ENCODE results near the gene CSRNP3.

The CSRNP3 gene

GRCh38 chr2:165450156-165450555 lies 19.3 kb upstream of the CSRNP3 start:
- no peaks in the 10 kb centered on the region for H3K27me3 ChIP-seq (ENCODE audit: insufficient read depth, insufficient read length)
- H3K9ac ChIP-seq (ENCODE audit: insufficient read length, low read depth) = no peak overlapping the region
- H3K9me3 ChIP-seq (ENCODE audit: insufficient read depth, low read length) = no peaks in the 10 kb centered on the region
- no peaks in the 10 kb centered on the region for H3K4me1 ChIP-seq (ENCODE audit: insufficient read depth, insufficient read length)
- TF ChIP-seq ZNF274 (IDR thresholded peaks at IDR 0.05; ENCODE audit: low read depth, low read length) (no peak), YY1 (IDR thresholded peaks at IDR 0.05; ENCODE audit: insufficient read depth, insufficient read length) (no peak), SUZ12 (IDR thresholded peaks at IDR 0.05; ENCODE audit: extremely low read depth, insufficient read depth, insufficient read length) (no peak)
- no peaks in the 10 kb centered on the region for H3K36me3 ChIP-seq (ENCODE audit: insufficient read depth, insufficient read length, low read length)
- DNase-seq (ENCODE audit: low read depth, low spot score) = no peak
- no peak overlapping the region for H3K4me3 ChIP-seq (ENCODE audit: insufficient read length, low read depth)

- H3K9ac ChIP-seq (ENCODE audit: insufficient read length, low read depth) = no peak overlapping the region
Measured at GRCh38 chr2:165452327-165452726, 17.2 kb upstream of the CSRNP3 start.

GRCh38 chr2:165453561-165454094 lies 15.9 kb upstream of the CSRNP3 start:
- Histone ChIP-seq H3K9ac (ENCODE audit: insufficient read length, low read depth) (no peak overlapping the region), H3K27me3 (ENCODE audit: insufficient read depth, insufficient read length) (no peaks in the 10 kb centered on the region), H3K9me3 (ENCODE audit: insufficient read depth, low read length) (no peaks in the 10 kb centered on the region), H3K36me3 (ENCODE audit: insufficient read depth, insufficient read length, low read length) (no peaks in the 10 kb centered on the region), H3K4me3 (ENCODE audit: insufficient read length, low read depth) (no peak overlapping the region), H3K4me1 (ENCODE audit: insufficient read depth, insufficient read length) (no peaks in the 10 kb centered on the region)
- no peak for DNase-seq (ENCODE audit: low read depth, low spot score)
- TF ChIP-seq ZNF274 (IDR thresholded peaks at IDR 0.05; ENCODE audit: low read depth, low read length) (no peak), SUZ12 (IDR thresholded peaks at IDR 0.05; ENCODE audit: extremely low read depth, insufficient read depth, insufficient read length) (no peak)

More at GRCh38 chr2:165452327-165452726, 17.2 kb upstream of the CSRNP3 start:
- TF ChIP-seq ZNF274 (IDR thresholded peaks at IDR 0.05; ENCODE audit: low read depth, low read length) (no peak), YY1 (IDR thresholded peaks at IDR 0.05; ENCODE audit: insufficient read depth, insufficient read length) (no peak), SUZ12 (IDR thresholded peaks at IDR 0.05; ENCODE audit: extremely low read depth, insufficient read depth, insufficient read length) (no peak)
- no peaks in the 10 kb centered on the region for H3K9me3 ChIP-seq (ENCODE audit: insufficient read depth, low read length)
- no peaks in the 10 kb centered on the region for H3K4me1 ChIP-seq (ENCODE audit: insufficient read depth, insufficient read length)
- no peak overlapping the region for H3K4me3 ChIP-seq (ENCODE audit: insufficient read length, low read depth)
- no peaks in the 10 kb centered on the region for H3K27me3 ChIP-seq (ENCODE audit: insufficient read depth, insufficient read length)
- no peak for DNase-seq (ENCODE audit: low read depth, low spot score)
- H3K36me3 ChIP-seq (ENCODE audit: insufficient read depth, insufficient read length, low read length) = no peaks in the 10 kb centered on the region

GRCh38 chr2:165454905-165455304 lies 14.6 kb upstream of the CSRNP3 start:
- DNase-seq (ENCODE audit: low read depth, low spot score) = no peak
- Histone ChIP-seq H3K9me3 (ENCODE audit: insufficient read depth, low read length) (no peaks in the 10 kb centered on the region), H3K36me3 (ENCODE audit: insufficient read depth, insufficient read length, low read length) (no peaks in the 10 kb centered on the region), H3K27me3 (ENCODE audit: insufficient read depth, insufficient read length) (no peaks in the 10 kb centered on the region), H3K9ac (ENCODE audit: insufficient read length, low read depth) (no peak overlapping the region), H3K4me3 (ENCODE audit: insufficient read length, low read depth) (no peak overlapping the region), H3K4me1 (ENCODE audit: insufficient read depth, insufficient read length) (no peaks in the 10 kb centered on the region)
- TF ChIP-seq ZNF274 (IDR thresholded peaks at IDR 0.05; ENCODE audit: low read depth, low read length) = no peak
- TF ChIP-seq SUZ12 (IDR thresholded peaks at IDR 0.05; ENCODE audit: extremely low read depth, insufficient read depth, insufficient read length) = no peak
- TF ChIP-seq YY1 (IDR thresholded peaks at IDR 0.05; ENCODE audit: insufficient read depth, insufficient read length) = no peak

GRCh38 chr2:165456027-165456426 lies 13.5 kb upstream of the CSRNP3 start:
- Histone ChIP-seq H3K27me3 (ENCODE audit: insufficient read depth, insufficient read length) (no peaks in the 10 kb centered on the region), H3K4me3 (ENCODE audit: insufficient read length, low read depth) (no peak overlapping the region), H3K9ac (ENCODE audit: insufficient read length, low read depth) (no peak overlapping the region), H3K4me1 (ENCODE audit: insufficient read depth, insufficient read length) (no peaks in the 10 kb centered on the region), H3K36me3 (ENCODE audit: insufficient read depth, insufficient read length, low read length) (no peaks in the 10 kb centered on the region), H3K9me3 (ENCODE audit: insufficient read depth, low read length) (no peaks in the 10 kb centered on the region)
- TF ChIP-seq YY1 (IDR thresholded peaks at IDR 0.05; ENCODE audit: insufficient read depth, insufficient read length) (no peak), SUZ12 (IDR thresholded peaks at IDR 0.05; ENCODE audit: extremely low read depth, insufficient read depth, insufficient read length) (no peak), ZNF274 (IDR thresholded peaks at IDR 0.05; ENCODE audit: low read depth, low read length) (no peak)
- no peak for DNase-seq (ENCODE audit: low read depth, low spot score)

GRCh38 chr2:165462443-165462842 lies 7.1 kb upstream of the CSRNP3 start:
- Histone ChIP-seq H3K36me3 (ENCODE audit: insufficient read depth, insufficient read length, low read length) (no peaks in the 10 kb centered on the region), H3K27me3 (ENCODE audit: insufficient read depth, insufficient read length) (no peaks in the 10 kb centered on the region), H3K4me1 (ENCODE audit: insufficient read depth, insufficient read length) (no peaks in the 10 kb centered on the region), H3K9me3 (ENCODE audit: insufficient read depth, low read length) (no peaks in the 10 kb centered on the region), H3K9ac (ENCODE audit: insufficient read length, low read depth) (no peak overlapping the region), H3K4me3 (ENCODE audit: insufficient read length, low read depth) (no peak overlapping the region)
- DNase-seq (ENCODE audit: low read depth, low spot score) = no peak
- no peak for TF ChIP-seq SUZ12 (IDR thresholded peaks at IDR 0.05; ENCODE audit: extremely low read depth, insufficient read depth, insufficient read length)
- TF ChIP-seq ZNF274 (IDR thresholded peaks at IDR 0.05; ENCODE audit: low read depth, low read length) = no peak
- no peak for TF ChIP-seq YY1 (IDR thresholded peaks at IDR 0.05; ENCODE audit: insufficient read depth, insufficient read length)

GRCh38 chr2:165466386-165466785 lies 3.1 kb upstream of the CSRNP3 start:
- no peak overlapping the region for H3K9ac ChIP-seq (ENCODE audit: insufficient read length, low read depth)
- H3K4me1 ChIP-seq (ENCODE audit: insufficient read depth, insufficient read length) = no peaks in the 10 kb centered on the region
- H3K36me3 ChIP-seq (ENCODE audit: insufficient read depth, insufficient read length, low read length) = no peaks in the 10 kb centered on the region
- no peak overlapping the region for H3K4me3 ChIP-seq (ENCODE audit: insufficient read length, low read depth)
- H3K27me3 ChIP-seq (ENCODE audit: insufficient read depth, insufficient read length) = no peaks in the 10 kb centered on the region
- H3K9me3 ChIP-seq (ENCODE audit: insufficient read depth, low read length) = no peaks in the 10 kb centered on the region
- DNase-seq (ENCODE audit: low read depth, low spot score) = no peak
- TF ChIP-seq YY1 (IDR thresholded peaks at IDR 0.05; ENCODE audit: insufficient read depth, insufficient read length) (no peak), ZNF274 (IDR thresholded peaks at IDR 0.05; ENCODE audit: low read depth, low read length) (no peak), SUZ12 (IDR thresholded peaks at IDR 0.05; ENCODE audit: extremely low read depth, insufficient read depth, insufficient read length) (no peak)

All from NT2/D1 (cell line).